ENCODE results near the gene STK32A. TPM values are rescaled to one million over a fixed set of nuclear protein-coding genes. Genes with fewer than 3 reads are reported as not detected.

Gene STK32A
- total RNA-seq, 1 experiment from 2014 or later, result 1.3 TPM

GRCh38 chr5:147317978-147318684 lies 83.3 kb downstream of the STK32A start:
- no peaks in the 10 kb centered on the region for H3K23me2 ChIP-seq (ENCODE audit: insufficient read length, low read depth, low read length, poor library complexity, severe bottlenecking)
- DNase-seq, result no peak
- no peak for TF ChIP-seq CTCF (conservative IDR thresholded peaks at IDR 0.05)
- H2BK15ac ChIP-seq (ENCODE audit: low read depth, low read length), result no peak overlapping the region
- H3K27ac ChIP-seq (ENCODE audit: insufficient read length, low read depth, low read length), result no peak overlapping the region
- no peak overlapping the region for H4K8ac ChIP-seq (replicated peaks; ENCODE audit: insufficient read length, low read depth, low read length)
- Mint-ChIP-seq H3K36me3 (ENCODE audit: insufficient read depth in 1 of 3, low read depth in 3 of 3) (no peaks in the 10 kb centered on the region), H3K9me3 (no peaks in the 10 kb centered on the region), H3K27ac (no peak overlapping the region), H3K4me1 (peaks cover 3 to 9% of the 10 kb centered on the region in 2 experiments; a peak in 3 of 4 replicates), H3K4me3 (no peak overlapping the region), H3K27me3 (ENCODE audit: low read depth) (no peaks in the 10 kb centered on the region)
- H3K79me1 ChIP-seq (ENCODE audit: insufficient read depth, low read depth, low read length, poor library complexity, severe bottlenecking), result no peaks in the 10 kb centered on the region
- no peak overlapping the region for H3K14ac ChIP-seq (ENCODE audit: insufficient read depth, low read length)
- H3K18ac ChIP-seq (ENCODE audit: insufficient read length, low read depth, low read length), result no peak overlapping the region
- no peak overlapping the region for H4K91ac ChIP-seq (ENCODE audit: insufficient read length, low read depth, low read length)
- H2BK12ac ChIP-seq (ENCODE audit: insufficient read length, low read depth, low read length), result no peak overlapping the region
- H3K56ac ChIP-seq (ENCODE audit: insufficient read length, low read depth, low read length), result no peak overlapping the region
- H4K5ac ChIP-seq (ENCODE audit: insufficient read length, low read depth, low read length), result no peak overlapping the region
- H2BK5ac ChIP-seq (ENCODE audit: insufficient read length, low read length), result no peak overlapping the region
- no peaks in the 10 kb centered on the region for H3K27me3 ChIP-seq (ENCODE audit: insufficient read depth, low read length)
- no CpG with 5 or more reads among the region's 7 CpGs for WGBS (ENCODE audit: extremely low coverage, insufficient read length, low lambda C conversion rate)
- H2AK5ac ChIP-seq (ENCODE audit: insufficient read length, low read length), result no peak overlapping the region
- H3K4me1 ChIP-seq (ENCODE audit: insufficient read depth, low read length), result no peaks in the 10 kb centered on the region
- no peak overlapping the region for H2BK120ac ChIP-seq (ENCODE audit: low read depth, low read length, poor library complexity, severe bottlenecking)
- no peak overlapping the region for H3K9ac ChIP-seq (ENCODE audit: extremely low read depth, insufficient read length, low read length)
- H3T11ph ChIP-seq (ENCODE audit: low read length), result no peak overlapping the region
- no peaks in the 10 kb centered on the region for H3K79me2 ChIP-seq (ENCODE audit: insufficient read depth, low read length)
- no peaks in the 10 kb centered on the region for H4K20me1 ChIP-seq (ENCODE audit: control insufficient read depth, insufficient read depth, insufficient read length)
- H3K23ac ChIP-seq (ENCODE audit: insufficient read length, low read depth, low read length), result no peak overlapping the region
- no peak overlapping the region for H2BK20ac ChIP-seq (ENCODE audit: low read depth, low read length, poor library complexity, severe bottlenecking)
- no peak overlapping the region for H3K4ac ChIP-seq (ENCODE audit: low read depth, low read length)
- no peaks in the 10 kb centered on the region for H3K9me3 ChIP-seq (ENCODE audit: control insufficient read depth, low read depth, low read length)
- no peak overlapping the region for H2AFZ ChIP-seq (ENCODE audit: low read length)
- no peak overlapping the region for H3K4me2 ChIP-seq (ENCODE audit: insufficient read depth, insufficient read length, low read length)

Measured in H9 (cell line).